HCT116 (cell line): Measurements from ENCODE around the gene SNX19. TPM values are rescaled to one million over a fixed set of nuclear protein-coding genes. Genes with fewer than 3 reads are reported as not detected.

Experiments used
- ATAC-seq: fragments of 200-7000 bp; cut with Tn5 transposase; 2 replicates; pipeline ENCODE4 v1.9.1; 2020; ENCODE audit warnings: mild to moderate bottlenecking, moderate library complexity
- BruUV-seq: library from RNA; stranded (reverse); fragments of 400-500 nt; replicated peaks from 2 replicates; lab custom pipeline; 2021; lab: Mats Ljungman, UMichigan
- CTCF ChIA-PET: fragments of 300-600 bp; sonication (Branson Sonifier 250); formaldehyde crosslinking; loops from one replicate; lab custom pipeline; 2021; ENCODE audit warnings: antibody characterized with exemption; lab: Charles Lee
- POLR2A ChIA-PET: fragments of 300-600, 350-600 bp; sonication (Branson Sonifier 250); formaldehyde crosslinking; loops from one replicate; lab custom pipeline; 2021; ENCODE audit warnings: antibody characterized with exemption; lab: Charles Lee
- RAD21 ChIA-PET, 2 experiments: fragments of 300-600 bp; sonication (Branson Sonifier 250); formaldehyde crosslinking; loops; one replicate each; lab custom pipeline; 2023; ENCODE audit warnings: low total read pairs in 2 of 2; ENCODE audit not compliant: uncharacterized antibody in 2 of 2, unreplicated experiment in 2 of 2, low non-redundant PET in 1 of 2; lab: Charles Lee
- DNase-seq: peaks from one replicate; pipeline ENCODE4 v3.0.0-alpha.2; 2010; ENCODE audit warnings: low read depth, low spot score
- H2AFZ ChIP-seq: fragments of 200-600 bp; shearing (Covaris generic), sonication (generic); 2 replicates; pipeline ENCODE4 v1.6.1; 2017; ENCODE audit warnings: low read depth, mixed run types, mixed read lengths, antibody characterized with exemption, low read length; ENCODE audit not compliant: poor library complexity, severe bottlenecking
- H3K27ac ChIP-seq: 2 replicates; pipeline ENCODE4 v1.5.1; 2012; ENCODE audit warnings: low read depth, low read length
- H3K27me3 ChIP-seq: fragments of 200-600 bp; sonication (generic); 2 replicates; pipeline ENCODE4 v1.6.1; 2016; ENCODE audit warnings: mixed run types, low read length, mixed read lengths; ENCODE audit not compliant: insufficient read depth
- H3K36me3 ChIP-seq, 2 experiments: fragments of 200-500 bp in 1 of 2; fragments of 200-600 bp in 1 of 2; sonication (Bioruptor generic) in 1 of 2; sonication (generic) in 1 of 2; 2 replicates each; pipeline versions ENCODE4 v1.5.1 to v1.6.1; 2014 to 2016; ENCODE audit warnings: low read length in 2 of 2, inconsistent platforms in 1 of 2, mixed read lengths in 1 of 2, mixed run types in 1 of 2; ENCODE audit not compliant: insufficient read depth in 2 of 2, control insufficient read depth in 1 of 2
- H3K4me1 ChIP-seq, 2 experiments: fragments of 200-600 bp in 1 of 2; sonication (generic) in 1 of 2; 2 replicates each; pipeline versions ENCODE4 v1.5.1 to v1.6.1; 2012 to 2017; ENCODE audit warnings: low read length in 2 of 2, inconsistent platforms in 1 of 2, mild to moderate bottlenecking in 1 of 2, mixed read lengths in 1 of 2, mixed run types in 1 of 2, moderate library complexity in 1 of 2; ENCODE audit not compliant: insufficient read depth in 2 of 2, control insufficient read depth in 1 of 2
- H3K4me2 ChIP-seq: fragments of 200-600 bp; sonication (generic); 2 replicates; pipeline ENCODE4 v1.6.1; 2017; ENCODE audit warnings: mixed run types, low read length, mixed read lengths
- H3K4me3 ChIP-seq, 2 experiments: fragments of 200-600 bp in 1 of 2; sonication (generic) in 1 of 2; replicated peaks in 1 of 2; 2 replicates each; pipeline ENCODE4 v1.5.1; 2011 to 2016; ENCODE audit warnings: low read length in 2 of 2, control low read depth in 1 of 2, low read depth in 1 of 2, mild to moderate bottlenecking in 1 of 2, mixed read lengths in 1 of 2, mixed run types in 1 of 2
- H3K79me2 ChIP-seq: fragments of 200-600 bp; sonication (generic); 2 replicates; pipeline ENCODE4 v1.6.1; 2017; ENCODE audit warnings: mild to moderate bottlenecking, mixed run types, low read length, moderate library complexity, mixed read lengths; ENCODE audit not compliant: insufficient read depth
- H3K9ac ChIP-seq: fragments of 200-600 bp; sonication (generic); 2 replicates; pipeline ENCODE4 v1.6.1; 2016; ENCODE audit warnings: low read length, mixed read lengths
- H3K9me2 ChIP-seq: fragments of 200-600 bp; sonication (generic), shearing (Covaris generic); 2 replicates; pipeline ENCODE4 v1.6.1; 2017; ENCODE audit warnings: mixed run types, mild to moderate bottlenecking, moderate library complexity; ENCODE audit not compliant: insufficient read depth
- H3K9me3 ChIP-seq, 2 experiments: fragments of 200-500 bp in 1 of 2; fragments of 200-600 bp in 1 of 2; sonication (Bioruptor generic) in 1 of 2; sonication (generic) in 1 of 2; 2 replicates each; pipeline ENCODE4 v1.6.1; 2014 to 2017; ENCODE audit warnings: low read length in 2 of 2, mixed read lengths in 2 of 2, inconsistent platforms in 1 of 2, low read depth in 1 of 2, mild to moderate bottlenecking in 1 of 2, mixed run types in 1 of 2, moderate library complexity in 1 of 2; ENCODE audit not compliant: control insufficient read depth in 1 of 2, insufficient read depth in 1 of 2
- H4K20me1 ChIP-seq: fragments of 200-600 bp; sonication (generic), shearing (Covaris generic); 2 replicates; pipeline ENCODE4 v1.6.1; 2017; ENCODE audit warnings: mixed run types, mild to moderate bottlenecking, moderate library complexity; ENCODE audit not compliant: insufficient read depth
- CBX3 ChIP-seq: IDR thresholded peaks from 2 replicates; pipeline ENCODE4 v1.6.1; 2012; ENCODE audit warnings: low read depth
- ELF1 ChIP-seq: IDR thresholded peaks from 2 replicates; pipeline ENCODE4 v1.6.1; 2012; ENCODE audit warnings: low read depth, borderline replicate concordance
- EZH2 ChIP-seq: fragments of 200-600 bp; sonication (generic); IDR thresholded peaks from 2 replicates; pipeline ENCODE4 v1.6.1; 2017; ENCODE audit warnings: antibody characterized with exemption, mixed run types
- FOSL1 ChIP-seq: IDR thresholded peaks from 2 replicates; pipeline ENCODE4 v1.6.1; 2012; ENCODE audit warnings: low read depth
- JUND ChIP-seq: IDR thresholded peaks from 2 replicates; pipeline ENCODE4 v1.6.1; 2012
- POLR2AphosphoS5 ChIP-seq: IDR thresholded peaks from 2 replicates; pipeline ENCODE4 v1.6.1; 2011; ENCODE audit warnings: mild to moderate bottlenecking, low read depth, low read length, moderate library complexity
- RAD21 ChIP-seq: IDR thresholded peaks from 2 replicates; pipeline ENCODE4 v1.6.1; 2012; ENCODE audit warnings: low read depth, mild to moderate bottlenecking
- SIN3A ChIP-seq: IDR thresholded peaks from 2 replicates; pipeline ENCODE4 v1.6.1; 2012; ENCODE audit warnings: low read depth
- SRF ChIP-seq: IDR thresholded peaks from 2 replicates; pipeline ENCODE4 v1.6.1; 2012; ENCODE audit warnings: low read depth
- YY1 ChIP-seq: IDR thresholded peaks from 2 replicates; pipeline ENCODE4 v1.6.1; 2011; ENCODE audit warnings: low read length, low read depth, moderate library complexity, mild to moderate bottlenecking; ENCODE audit not compliant: insufficient replicate concordance; ENCODE audit errors: extremely low read depth
- ZFX ChIP-seq: fragments of 450-650 bp; IDR thresholded peaks from 2 replicates; pipeline ENCODE4 v1.6.1; 2017
- ZNF274 ChIP-seq: fragments of 200-500 bp; sonication (Bioruptor generic); IDR thresholded peaks from 2 replicates; pipeline ENCODE4 v1.6.1; 2014; ENCODE audit warnings: mild to moderate bottlenecking, low read depth, low read length, inconsistent platforms
- intact Hi-C: fragments of 100-400 bp; cut with micrococcal nuclease; formaldehyde crosslinking; loops from 2 replicates; pipeline ENCODE4 v1.10.0; 2022
- total RNA-seq: library from RNA; stranded (reverse); gene quantifications from one replicate; pipeline ENCODE4 v1.2.1, GENCODE V29; 2021; ENCODE audit not compliant: unreplicated experiment
- TF ChIP-seq, protein P1 (sequence below): IDR thresholded peaks from 2 replicates; pipeline ENCODE4 v1.6.1; 2011; ENCODE audit warnings: mild to moderate bottlenecking, low read length, moderate library complexity; ENCODE audit not compliant: insufficient replicate concordance; ENCODE audit errors: extremely low read depth
- TF ChIP-seq, protein P2 (sequence below), 3 experiments: fragments of 200-600 bp in 1 of 3; sonication (generic) in 1 of 3; IDR thresholded peaks in 2 of 3; conservative IDR thresholded peaks in 1 of 3; 2 replicates each; pipeline ENCODE4 v1.5.1; 2012 to 2017; ENCODE audit warnings: low read depth in 2 of 3, low read length in 2 of 3, antibody characterized with exemption in 1 of 3, borderline replicate concordance in 1 of 3, control low read depth in 1 of 3, mild to moderate bottlenecking in 1 of 3, mixed read lengths in 1 of 3, mixed run types in 1 of 3, moderate library complexity in 1 of 3; ENCODE audit not compliant: insufficient read depth in 1 of 3

Gene SNX19
- total RNA-seq, 1 experiment from 2014 or later: 25.2 TPM

DNA sequence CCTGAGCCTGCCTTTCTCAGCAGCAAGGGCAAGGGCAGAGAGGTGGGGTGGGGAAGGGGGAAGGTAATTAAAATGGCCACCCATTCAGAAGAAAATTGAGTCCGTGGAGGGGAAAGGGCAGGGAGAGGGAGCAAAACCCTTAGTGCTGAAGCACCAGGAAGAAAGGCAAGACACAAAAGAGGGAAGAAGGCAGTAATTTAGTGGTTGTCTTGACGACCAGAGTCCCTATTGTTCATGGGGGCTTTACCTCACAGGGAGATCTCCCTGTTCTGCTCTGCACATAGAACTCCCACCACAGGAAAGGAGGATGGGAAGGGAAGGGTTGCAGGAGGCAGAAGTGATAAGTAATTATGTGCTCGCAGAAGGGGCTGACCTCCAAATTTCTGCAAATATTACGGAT is 23.4 kb downstream of the SNX19 start:
- TF ChIP-seq SIN3A: no peak
- TF ChIP-seq, protein P1, sequence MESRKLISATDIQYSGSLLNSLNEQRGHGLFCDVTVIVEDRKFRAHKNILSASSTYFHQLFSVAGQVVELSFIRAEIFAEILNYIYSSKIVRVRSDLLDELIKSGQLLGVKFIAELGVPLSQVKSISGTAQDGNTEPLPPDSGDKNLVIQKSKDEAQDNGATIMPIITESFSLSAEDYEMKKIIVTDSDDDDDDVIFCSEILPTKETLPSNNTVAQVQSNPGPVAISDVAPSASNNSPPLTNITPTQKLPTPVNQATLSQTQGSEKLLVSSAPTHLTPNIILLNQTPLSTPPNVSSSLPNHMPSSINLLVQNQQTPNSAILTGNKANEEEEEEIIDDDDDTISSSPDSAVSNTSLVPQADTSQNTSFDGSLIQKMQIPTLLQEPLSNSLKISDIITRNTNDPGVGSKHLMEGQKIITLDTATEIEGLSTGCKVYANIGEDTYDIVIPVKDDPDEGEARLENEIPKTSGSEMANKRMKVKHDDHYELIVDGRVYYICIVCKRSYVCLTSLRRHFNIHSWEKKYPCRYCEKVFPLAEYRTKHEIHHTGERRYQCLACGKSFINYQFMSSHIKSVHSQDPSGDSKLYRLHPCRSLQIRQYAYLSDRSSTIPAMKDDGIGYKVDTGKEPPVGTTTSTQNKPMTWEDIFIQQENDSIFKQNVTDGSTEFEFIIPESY: no peak
- no peak for TF ChIP-seq ZFX
- TF ChIP-seq POLR2AphosphoS5: no peak
- no peak for TF ChIP-seq RAD21
- TF ChIP-seq JUND: no peak
- Histone ChIP-seq H3K9me3 (no peaks in the 10 kb centered on the region), H2AFZ (no peak overlapping the region), H3K79me2 (no peaks in the 10 kb centered on the region), H4K20me1 (no peaks in the 10 kb centered on the region), H3K27me3 (no peaks in the 10 kb centered on the region), H3K4me1 (no peaks in the 10 kb centered on the region), H3K9me2 (no peaks in the 10 kb centered on the region), H3K36me3 (peaks cover 10 to 19% of the 10 kb centered on the region in 2 experiments; a peak in 2 of 4 replicates), H3K27ac (no peak overlapping the region), H3K4me2 (no peak overlapping the region), H3K9ac (no peak overlapping the region), H3K4me3 (no peak overlapping the region)
- POLR2A ChIA-PET: no interaction called here
- DNase-seq (no peak), ATAC-seq (no peak)
- CTCF ChIA-PET: no interaction called here
- intact Hi-C loops: loop anchor here (10.0 kb wide), 1 partner anchor 678 kb away; no protein-coding TSS in a partner anchor
- BruUV-seq: no TSS peak
- RAD21 ChIA-PET: no interaction called here

DNA sequence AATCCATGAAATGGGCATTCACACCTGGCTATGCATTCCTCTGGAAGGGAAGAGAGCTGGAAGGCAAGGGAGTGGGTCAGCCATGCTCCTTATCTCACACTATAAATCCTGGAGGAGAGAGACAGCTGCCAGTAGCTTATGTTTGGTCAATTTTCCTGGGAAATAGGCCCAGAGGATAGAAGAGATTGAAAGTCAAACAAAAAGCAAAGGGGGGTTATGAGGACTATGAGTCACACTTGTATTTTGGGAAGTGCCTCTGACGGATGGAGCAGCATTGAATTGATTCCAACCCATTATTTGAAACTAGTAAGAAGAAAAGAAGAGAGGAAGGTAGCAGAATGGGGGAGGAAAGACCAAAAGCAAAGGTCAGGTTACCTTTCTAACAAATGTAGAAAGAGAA is 25.0 kb downstream of the SNX19 start:
- Histone ChIP-seq H3K4me1 (no peaks in the 10 kb centered on the region), H3K9me2 (no peaks in the 10 kb centered on the region), H4K20me1 (no peaks in the 10 kb centered on the region), H3K27ac (no peak overlapping the region), H3K4me2 (no peak overlapping the region), H2AFZ (no peak overlapping the region), H3K79me2 (no peaks in the 10 kb centered on the region), H3K9ac (no peak overlapping the region), H3K9me3 (no peaks in the 10 kb centered on the region), H3K36me3 (peaks cover 10 to 19% of the 10 kb centered on the region in 2 experiments; a peak in 2 of 4 replicates), H3K4me3 (no peak overlapping the region), H3K27me3 (no peaks in the 10 kb centered on the region)
- ATAC-seq: no peak
- ChIA-PET RAD21 (no interaction called here), CTCF (interaction anchor here (0.8 to 1.4 kb wide), 5 partner anchors 9 to 456 kb away, joined by 3 to 4 read pairs (median 3); partner anchors contain the start of gene SNX19), POLR2A (no interaction called here)
- DNase-seq: no peak
- BruUV-seq: no TSS peak
- intact Hi-C loops: loop anchor here (10.0 kb wide), 1 partner anchor 677 kb away; no protein-coding TSS in a partner anchor
- no peak for TF ChIP-seq EZH2
- no peak for TF ChIP-seq ZNF274
- TF ChIP-seq ELF1: no peak
- TF ChIP-seq POLR2AphosphoS5: no peak
- no peak for TF ChIP-seq CBX3
- no peak for TF ChIP-seq FOSL1
- TF ChIP-seq, protein P2, sequence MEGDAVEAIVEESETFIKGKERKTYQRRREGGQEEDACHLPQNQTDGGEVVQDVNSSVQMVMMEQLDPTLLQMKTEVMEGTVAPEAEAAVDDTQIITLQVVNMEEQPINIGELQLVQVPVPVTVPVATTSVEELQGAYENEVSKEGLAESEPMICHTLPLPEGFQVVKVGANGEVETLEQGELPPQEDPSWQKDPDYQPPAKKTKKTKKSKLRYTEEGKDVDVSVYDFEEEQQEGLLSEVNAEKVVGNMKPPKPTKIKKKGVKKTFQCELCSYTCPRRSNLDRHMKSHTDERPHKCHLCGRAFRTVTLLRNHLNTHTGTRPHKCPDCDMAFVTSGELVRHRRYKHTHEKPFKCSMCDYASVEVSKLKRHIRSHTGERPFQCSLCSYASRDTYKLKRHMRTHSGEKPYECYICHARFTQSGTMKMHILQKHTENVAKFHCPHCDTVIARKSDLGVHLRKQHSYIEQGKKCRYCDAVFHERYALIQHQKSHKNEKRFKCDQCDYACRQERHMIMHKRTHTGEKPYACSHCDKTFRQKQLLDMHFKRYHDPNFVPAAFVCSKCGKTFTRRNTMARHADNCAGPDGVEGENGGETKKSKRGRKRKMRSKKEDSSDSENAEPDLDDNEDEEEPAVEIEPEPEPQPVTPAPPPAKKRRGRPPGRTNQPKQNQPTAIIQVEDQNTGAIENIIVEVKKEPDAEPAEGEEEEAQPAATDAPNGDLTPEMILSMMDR (IDR thresholded peaks at IDR 0.05 in 2 of 3, conservative IDR thresholded peaks at IDR 0.05 in 1 of 3; ENCODE audit: borderline replicate concordance in 1 of 3, insufficient read depth in 1 of 3, low read depth in 2 of 3, low read length in 2 of 3): no peak
- no peak for TF ChIP-seq YY1
- TF ChIP-seq SRF: no peak
